ENCODE data around the gene UQCRC1. TPM values are rescaled to one million over a fixed set of nuclear protein-coding genes. Genes with fewer than 3 reads are reported as not detected.

Gene UQCRC1
- polyA plus RNA-seq, 3 donors, result 326 to 409 (median 350) TPM

- Mint-ChIP-seq H3K36me3 (peaks cover 31 to 52% of the 10 kb centered on the region in 2 donors), H3K27me3 (ENCODE audit: low read depth in 3 of 3) (peaks cover 0 to 2% (median 0%) of the 10 kb centered on the region in 3 donors), H3K9me3 (peaks cover 0 to 2% (median 0%) of the 10 kb centered on the region in 7 donors), H3K4me1 (peaks cover 78% of the 10 kb centered on the region), H3K4me3 (peak overlapping the region; percentile 48 to 77), H3K27ac (peak overlapping the region; percentile 75 to 88 (median 83))
- Histone ChIP-seq H3K79me2 (ENCODE audit: insufficient read depth, low read length) (peaks cover 66% of the 10 kb centered on the region), H3K36me3 (replicated peaks in 1 of 2; ENCODE audit: control insufficient read depth in 1 of 2, insufficient read depth in 2 of 2, low read length in 2 of 2) (peaks cover 8 to 19% of the 10 kb centered on the region in 2 donors), H2AFZ (ENCODE audit: insufficient read depth, low read depth, low read length, poor library complexity, severe bottlenecking) (peak overlapping the region; percentile 52), H3K4me3 (replicated peaks in 1 of 3; ENCODE audit: low read depth in 2 of 3, low read length in 3 of 3) (peak overlapping the region in 1 of 3 experiments; percentile 55), H3K27ac (ENCODE audit: low read depth in 1 of 2, low read length in 2 of 2) (peak overlapping the region; percentile 49 to 77), H4K20me1 (ENCODE audit: insufficient read depth, low read length) (peaks cover 14% of the 10 kb centered on the region), H3K27me3 (ENCODE audit: control insufficient read depth in 2 of 2, insufficient read depth in 2 of 2, low read length in 2 of 2) (no peaks in the 10 kb centered on the region), H3K9ac (ENCODE audit: insufficient read depth, low read length, poor library complexity, severe bottlenecking) (no peak overlapping the region), H3K4me1 (ENCODE audit: control insufficient read depth in 1 of 2, insufficient read depth in 2 of 2, low read length in 2 of 2) (peaks cover 85 to 91% of the 10 kb centered on the region in 2 donors), H3K9me3 (replicated peaks in 1 of 2; ENCODE audit: control insufficient read depth in 1 of 2, insufficient read depth in 1 of 2, low read length in 2 of 2) (no peaks in the 10 kb centered on the region), H3K4me2 (replicated peaks; ENCODE audit: extremely low read depth, low read length, poor library complexity, severe bottlenecking) (peak overlapping the region; percentile 60)
- DNase-seq, result no peak
- TF ChIP-seq CTCF (IDR thresholded peaks at IDR 0.05), result no peak
- WGBS (ENCODE audit: insufficient coverage), result 95% methylated on average over 7 of the region's 14 CpGs
- intact Hi-C loops (cut with micrococcal nuclease), result loop anchor here in 1 of 2 donors (10.0 kb wide), 1 partner anchor 131 kb away; the partner anchor contains the start of gene NCKIPSD
Measured at GRCh38 chr3:48553886-48554845, 55.3 kb downstream of the UQCRC1 start.

GRCh38 chr3:48553361-48553760 lies 56.1 kb downstream of the UQCRC1 start:
- Histone ChIP-seq H3K9me3 (replicated peaks in 1 of 2; ENCODE audit: control insufficient read depth in 1 of 2, insufficient read depth in 1 of 2, low read length in 2 of 2) (no peaks in the 10 kb centered on the region), H3K36me3 (replicated peaks in 1 of 2; ENCODE audit: control insufficient read depth in 1 of 2, insufficient read depth in 2 of 2, low read length in 2 of 2) (peaks cover 11 to 21% of the 10 kb centered on the region in 2 donors), H3K9ac (ENCODE audit: insufficient read depth, low read length, poor library complexity, severe bottlenecking) (no peak overlapping the region), H3K27ac (ENCODE audit: low read depth in 1 of 2, low read length in 2 of 2) (peak overlapping the region; percentile 49 to 77), H2AFZ (ENCODE audit: insufficient read depth, low read depth, low read length, poor library complexity, severe bottlenecking) (peak overlapping the region; percentile 52), H3K79me2 (ENCODE audit: insufficient read depth, low read length) (peaks cover 67% of the 10 kb centered on the region), H3K4me2 (replicated peaks; ENCODE audit: extremely low read depth, low read length, poor library complexity, severe bottlenecking) (peak overlapping the region; percentile 60), H4K20me1 (ENCODE audit: insufficient read depth, low read length) (peaks cover 14% of the 10 kb centered on the region), H3K4me3 (replicated peaks in 1 of 3; ENCODE audit: low read depth in 2 of 3, low read length in 3 of 3) (peak overlapping the region in 1 of 3 experiments; percentile 55), H3K27me3 (ENCODE audit: control insufficient read depth in 2 of 2, insufficient read depth in 2 of 2, low read length in 2 of 2) (no peaks in the 10 kb centered on the region), H3K4me1 (ENCODE audit: control insufficient read depth in 1 of 2, insufficient read depth in 2 of 2, low read length in 2 of 2) (peaks cover 85 to 91% of the 10 kb centered on the region in 2 donors)
- Mint-ChIP-seq H3K36me3 (peaks cover 34 to 58% of the 10 kb centered on the region in 2 donors), H3K4me3 (peak overlapping the region; percentile 48 to 77), H3K4me1 (peaks cover 77% of the 10 kb centered on the region), H3K27me3 (ENCODE audit: low read depth in 3 of 3) (peaks cover 0 to 2% (median 0%) of the 10 kb centered on the region in 3 donors), H3K9me3 (no peaks in the 10 kb centered on the region), H3K27ac (peak overlapping the region; percentile 75 to 88 (median 83))
- WGBS (ENCODE audit: insufficient coverage), result 0% methylated on average over 3 of the region's 5 CpGs
- DNase-seq, result peak in 1 of 3 donors; percentile 59
- intact Hi-C loops (cut with micrococcal nuclease), result loop anchor here in 1 of 2 donors (10.0 kb wide), 1 partner anchor 131 kb away; the partner anchor contains the start of gene NCKIPSD
- TF ChIP-seq CTCF (IDR thresholded peaks at IDR 0.05), result no peak
